Measurements from ENCODE around the gene WDR3. TPM values are rescaled to one million over a fixed set of nuclear protein-coding genes. Genes with fewer than 3 reads are reported as not detected.
A peak's percentile ranks its signal among the peaks of the same experiment; 100 is the strongest.

Gene WDR3
- total RNA-seq (10 to 100 TPM; 15.2 to 19.8 TPM), polyA plus RNA-seq (1 to 10 TPM; 2.0 to 2.3 TPM)
- long read RNA-seq, donor 1, full-length matches to known transcripts = 3 of 18 reads
- long read RNA-seq, donor 1, partial matches to known transcripts = 12 of 18 reads
- long read RNA-seq, donor 1, other reads (novel, unspliced or antisense) = 3 of 18 reads
- long read RNA-seq, donor 2, full-length matches to known transcripts = 6 of 13 reads
- long read RNA-seq, donor 2, partial matches to known transcripts = 5 of 13 reads
- long read RNA-seq, donor 2, other reads (novel, unspliced or antisense) = 2 of 13 reads

DNA sequence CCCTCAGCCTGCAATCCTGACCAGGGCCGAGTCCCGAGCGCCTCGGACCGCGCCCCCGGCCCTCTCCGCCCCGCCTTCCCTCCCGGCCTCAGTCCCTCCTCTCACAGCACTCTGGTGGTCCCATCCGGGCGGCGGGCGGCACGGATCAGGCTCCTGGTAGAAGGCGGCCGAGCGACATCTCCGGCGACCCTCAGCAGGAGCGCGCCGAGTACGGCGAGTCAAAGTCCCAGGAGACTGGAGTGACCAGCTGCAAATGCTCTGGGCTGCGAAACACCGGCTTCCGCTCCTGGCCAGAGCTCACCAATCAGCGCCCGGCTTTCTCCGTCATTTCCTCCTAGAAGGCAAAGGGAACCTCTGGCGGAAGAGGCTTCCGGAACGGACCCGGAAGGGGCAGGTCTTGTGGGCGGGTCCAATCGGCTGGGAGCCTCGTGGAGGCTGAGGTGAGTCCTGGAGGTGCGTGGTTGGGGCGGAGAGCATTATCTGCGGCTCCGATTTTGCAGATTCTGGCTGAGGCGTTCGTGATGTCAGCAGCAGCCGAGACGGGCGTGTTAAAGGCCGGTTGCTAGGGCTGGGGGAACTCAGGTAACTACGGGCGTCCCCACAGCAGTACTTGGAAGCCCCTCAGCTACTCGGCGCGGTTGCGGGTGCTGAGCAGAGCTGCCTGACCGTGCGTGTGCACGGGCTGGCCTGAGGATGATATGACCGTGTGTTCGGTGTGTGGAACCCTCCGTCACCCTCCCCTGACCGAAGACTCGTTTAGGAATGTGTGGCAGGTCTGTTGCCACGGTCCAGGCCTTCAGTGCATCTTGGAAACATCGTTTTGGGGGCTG is at the start of gene WDR3, which contains the start of gene GDAP2:
WDR3 (plus strand) TSS at position 397 of the 830 bp plus-strand sequence. CDS start 3,581 bp downstream, outside the sequence.
GDAP2 (minus strand) TSS at position 279 of the 830 bp plus-strand sequence. CDS start 9,264 bp downstream, outside the sequence.
- peak; percentile 98 to 99 for DNase-seq
- ATAC-seq (ENCODE audit: low FRiP score) = peak; percentile 98
- Histone ChIP-seq H3K9me3 (ENCODE audit: control insufficient read depth, low read length) (no peaks in the 10 kb centered on the region), H3K27me3 (ENCODE audit: control insufficient read depth in 1 of 2, insufficient read depth in 2 of 2, low read length in 1 of 2) (no peaks in the 10 kb centered on the region), H3K36me3 (ENCODE audit: control insufficient read depth in 1 of 2, insufficient read depth in 2 of 2, low read length in 1 of 2) (peaks cover 0 to 2% of the 10 kb centered on the region in 2 donors), H3K4me3 (ENCODE audit: low read length in 2 of 2) (peak within 1 kb of the TSS; percentile 68 to 79), H3K4me1 (ENCODE audit: control insufficient read depth in 1 of 2, insufficient read depth in 2 of 2, low read length in 2 of 2) (peaks cover 0 to 4% of the 10 kb centered on the region in 2 donors), H3K27ac (ENCODE audit: low read depth in 1 of 2, low read length in 2 of 2) (peak within 1 kb of the TSS in 1 of 2 donors; percentile 76)
- WGBS, 2 donors = 0 to 1% methylated on average over 64 of the region's 64 CpGs
- intact Hi-C loops (cut with DNase I) = no loop called here

DNA sequence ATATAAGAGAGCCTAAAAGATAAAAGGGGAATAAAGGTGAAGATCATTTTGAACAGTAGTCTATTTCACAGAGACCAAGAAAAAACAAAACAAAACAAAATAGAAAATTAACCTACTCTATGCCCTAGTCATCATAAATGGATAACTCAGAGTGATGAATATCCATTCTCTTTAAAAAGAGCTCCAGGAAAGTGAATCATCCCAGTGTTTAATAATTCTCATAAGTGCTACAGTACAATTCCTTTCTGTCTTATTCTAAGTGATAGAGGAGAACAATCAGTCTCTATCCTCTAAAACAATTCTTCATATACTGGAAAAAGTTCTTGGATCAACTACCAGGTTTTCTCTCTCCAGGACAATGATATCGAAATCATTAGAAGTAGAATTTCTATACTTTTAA is 45.9 kb upstream of the WDR3 start:
- DNase-seq (no peak), ATAC-seq (ENCODE audit: low FRiP score) (no peak)
- Histone ChIP-seq H3K27me3 (ENCODE audit: control insufficient read depth in 1 of 2, insufficient read depth in 2 of 2, low read length in 1 of 2) (no peaks in the 10 kb centered on the region), H3K4me3 (ENCODE audit: low read length in 2 of 2) (no peak overlapping the region), H3K36me3 (ENCODE audit: control insufficient read depth in 1 of 2, insufficient read depth in 2 of 2, low read length in 1 of 2) (peaks cover 2 to 9% of the 10 kb centered on the region in 2 donors), H3K4me1 (ENCODE audit: control insufficient read depth in 1 of 2, insufficient read depth in 2 of 2, low read length in 2 of 2) (no peaks in the 10 kb centered on the region), H3K9me3 (ENCODE audit: control insufficient read depth, low read length) (no peaks in the 10 kb centered on the region), H3K27ac (ENCODE audit: low read depth in 1 of 2, low read length in 2 of 2) (no peak overlapping the region)
- intact Hi-C loops (cut with DNase I) = loop anchor here in 1 of 2 donors (10.0 kb wide), 1 partner anchor 349 kb away; no protein-coding TSS in a partner anchor
- WGBS, 2 donors = 97 to 98% methylated on average over 1 of the region's 1 CpG

DNA sequence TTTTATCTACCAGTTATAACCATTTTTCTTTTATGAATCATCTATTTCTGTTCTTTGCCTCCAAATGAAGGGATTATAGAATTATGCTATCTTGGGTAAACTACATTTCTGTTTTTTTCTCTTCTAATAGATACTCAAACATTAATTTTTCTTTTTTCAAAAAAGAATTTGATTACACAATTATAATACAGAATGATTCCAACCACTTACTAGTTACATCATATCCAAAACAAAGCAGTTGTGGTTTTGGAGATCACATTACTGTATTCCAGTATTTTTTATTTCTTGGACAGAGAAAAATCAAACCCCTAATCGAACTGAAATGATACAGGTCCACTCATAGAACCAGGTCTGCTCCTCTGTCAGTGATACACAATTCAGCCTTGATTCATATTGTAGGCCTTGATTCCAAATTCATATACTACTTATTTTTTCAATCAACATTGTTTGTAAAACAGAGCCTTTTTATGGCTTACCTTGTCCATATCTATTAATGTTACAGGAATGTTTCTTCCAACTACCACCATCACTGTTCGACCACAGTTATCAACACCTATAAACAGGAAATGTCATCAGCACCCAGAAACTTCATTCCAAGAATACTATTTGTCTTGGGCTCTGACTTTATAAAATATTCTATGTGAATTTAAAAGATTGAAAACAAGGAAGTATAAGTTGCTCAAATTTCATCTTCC is 43.3 kb upstream of the WDR3 start:
- WGBS, 2 donors = 25 to 27% methylated on average over 2 of the region's 2 CpGs
- H3K36me3 ChIP-seq (ENCODE audit: control insufficient read depth in 1 of 2, insufficient read depth in 2 of 2, low read length in 1 of 2) = no peaks in the 10 kb centered on the region
- no peaks in the 10 kb centered on the region for H3K27me3 ChIP-seq (ENCODE audit: control insufficient read depth in 1 of 2, insufficient read depth in 2 of 2, low read length in 1 of 2)
- no peak overlapping the region for H3K4me3 ChIP-seq (ENCODE audit: low read length in 2 of 2)
- no peaks in the 10 kb centered on the region for H3K9me3 ChIP-seq (ENCODE audit: control insufficient read depth, low read length)
- no peak overlapping the region for H3K27ac ChIP-seq (ENCODE audit: low read depth in 1 of 2, low read length in 2 of 2)
- intact Hi-C loops (cut with DNase I) = loop anchor here in 1 of 2 donors (10.0 kb wide), 1 partner anchor 351 kb away; no protein-coding TSS in a partner anchor
- ATAC-seq (ENCODE audit: low FRiP score) (no peak), DNase-seq (no peak)
- no peaks in the 10 kb centered on the region for H3K4me1 ChIP-seq (ENCODE audit: control insufficient read depth in 1 of 2, insufficient read depth in 2 of 2, low read length in 2 of 2)

DNA sequence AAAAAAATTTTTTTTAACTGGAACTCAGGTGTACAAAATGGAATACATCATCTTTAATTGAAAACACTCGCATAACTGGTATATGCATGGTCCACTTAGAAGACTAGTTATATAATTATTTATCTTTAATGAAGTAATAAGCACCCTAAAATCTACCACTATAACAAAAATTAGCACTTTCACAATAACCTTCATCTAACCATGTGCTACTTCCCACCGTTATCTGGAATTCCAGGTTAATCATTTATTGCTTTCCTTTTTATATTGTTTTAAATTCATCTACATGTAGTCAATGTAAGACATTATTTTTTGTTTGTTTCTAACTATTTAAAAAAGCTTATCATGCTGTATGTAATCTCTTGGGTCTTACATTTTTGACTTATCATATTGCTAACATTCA is 39.1 kb upstream of the WDR3 start:
- Histone ChIP-seq H3K4me3 (ENCODE audit: low read length in 2 of 2) (no peak overlapping the region), H3K9me3 (ENCODE audit: control insufficient read depth, low read length) (no peaks in the 10 kb centered on the region), H3K4me1 (ENCODE audit: control insufficient read depth in 1 of 2, insufficient read depth in 2 of 2, low read length in 2 of 2) (no peaks in the 10 kb centered on the region), H3K27me3 (ENCODE audit: control insufficient read depth in 1 of 2, insufficient read depth in 2 of 2, low read length in 1 of 2) (no peaks in the 10 kb centered on the region), H3K36me3 (ENCODE audit: control insufficient read depth in 1 of 2, insufficient read depth in 2 of 2, low read length in 1 of 2) (no peaks in the 10 kb centered on the region), H3K27ac (ENCODE audit: low read depth in 1 of 2, low read length in 2 of 2) (no peak overlapping the region)
- DNase-seq = no peak
- WGBS, 2 donors = 95 to 97% methylated on average over 2 of the region's 2 CpGs
- no peak for ATAC-seq (ENCODE audit: low FRiP score)
- intact Hi-C loops (cut with DNase I) = loop anchor here (10.0 kb wide), 1 partner anchor 286 kb away; the partner anchor contains the start of gene TENT5C (in 2 of the 2)

DNA sequence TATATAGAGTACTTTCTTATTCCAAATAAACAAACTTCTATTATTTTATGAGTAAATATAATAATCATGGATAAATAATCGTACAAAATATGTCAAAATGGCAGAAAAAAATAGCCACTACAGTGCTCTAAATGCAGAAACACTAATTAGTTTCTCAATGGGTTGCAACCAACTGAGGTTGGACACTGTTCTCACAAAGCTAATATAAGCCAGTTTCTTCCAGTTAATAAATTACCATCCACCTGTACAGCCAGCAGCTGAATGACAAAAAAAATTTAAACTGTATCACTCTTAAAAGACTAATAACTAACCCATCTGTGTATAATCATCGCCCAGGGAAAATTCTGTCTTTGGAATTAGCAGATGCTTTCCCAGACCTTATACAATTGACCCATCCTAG is 37.0 kb upstream of the WDR3 start:
- intact Hi-C loops (cut with DNase I) = loop anchor here (10.0 kb wide), 1 partner anchor 288 kb away; the partner anchor contains the start of gene TENT5C (in 2 of the 2)

DNA sequence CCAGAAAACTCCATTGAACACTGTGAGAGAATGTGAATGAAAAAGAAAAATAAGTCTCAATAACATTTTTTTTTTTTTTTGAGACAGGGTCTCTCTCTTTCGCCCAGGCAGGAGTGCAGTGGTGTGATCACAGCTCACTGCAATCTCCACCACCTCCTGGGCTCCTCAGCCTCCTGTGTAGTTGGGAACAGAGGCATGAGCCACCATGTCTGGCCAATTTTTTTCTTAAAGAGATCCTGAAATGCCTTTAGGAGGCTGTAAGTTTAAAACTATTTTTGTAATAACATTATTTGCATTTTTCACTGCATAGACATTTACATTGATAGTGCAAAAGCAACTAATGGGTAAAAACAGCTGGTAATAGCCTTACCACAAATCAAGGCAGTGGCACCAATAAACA is 35.5 kb upstream of the WDR3 start:
- intact Hi-C loops (cut with DNase I) = loop anchor here (10.0 kb wide), 1 partner anchor 289 kb away; the partner anchor contains the start of gene TENT5C (in 2 of the 2)
- Histone ChIP-seq H3K4me1 (ENCODE audit: control insufficient read depth in 1 of 2, insufficient read depth in 2 of 2, low read length in 2 of 2) (no peaks in the 10 kb centered on the region), H3K27me3 (ENCODE audit: control insufficient read depth in 1 of 2, insufficient read depth in 2 of 2, low read length in 1 of 2) (no peaks in the 10 kb centered on the region), H3K36me3 (ENCODE audit: control insufficient read depth in 1 of 2, insufficient read depth in 2 of 2, low read length in 1 of 2) (peaks cover 0 to 2% of the 10 kb centered on the region in 2 donors), H3K4me3 (ENCODE audit: low read length in 2 of 2) (no peak overlapping the region), H3K27ac (ENCODE audit: low read depth in 1 of 2, low read length in 2 of 2) (no peak overlapping the region), H3K9me3 (ENCODE audit: control insufficient read depth, low read length) (no peaks in the 10 kb centered on the region)
- 40 to 58% methylated on average over 1 of the region's 1 CpG for WGBS, 2 donors
- ATAC-seq (ENCODE audit: low FRiP score) (no peak), DNase-seq (no peak)

More for the DNA sequence above, 37.0 kb upstream of the WDR3 start:
- Histone ChIP-seq H3K27me3 (ENCODE audit: control insufficient read depth in 1 of 2, insufficient read depth in 2 of 2, low read length in 1 of 2) (no peaks in the 10 kb centered on the region), H3K4me3 (ENCODE audit: low read length in 2 of 2) (no peak overlapping the region), H3K27ac (ENCODE audit: low read depth in 1 of 2, low read length in 2 of 2) (no peak overlapping the region), H3K4me1 (ENCODE audit: control insufficient read depth in 1 of 2, insufficient read depth in 2 of 2, low read length in 2 of 2) (no peaks in the 10 kb centered on the region), H3K9me3 (ENCODE audit: control insufficient read depth, low read length) (no peaks in the 10 kb centered on the region), H3K36me3 (ENCODE audit: control insufficient read depth in 1 of 2, insufficient read depth in 2 of 2, low read length in 1 of 2) (no peaks in the 10 kb centered on the region)
- no peak for DNase-seq
- WGBS, 2 donors = 90 to 93% methylated on average over 2 of the region's 2 CpGs
- ATAC-seq (ENCODE audit: low FRiP score) = no peak

DNA sequence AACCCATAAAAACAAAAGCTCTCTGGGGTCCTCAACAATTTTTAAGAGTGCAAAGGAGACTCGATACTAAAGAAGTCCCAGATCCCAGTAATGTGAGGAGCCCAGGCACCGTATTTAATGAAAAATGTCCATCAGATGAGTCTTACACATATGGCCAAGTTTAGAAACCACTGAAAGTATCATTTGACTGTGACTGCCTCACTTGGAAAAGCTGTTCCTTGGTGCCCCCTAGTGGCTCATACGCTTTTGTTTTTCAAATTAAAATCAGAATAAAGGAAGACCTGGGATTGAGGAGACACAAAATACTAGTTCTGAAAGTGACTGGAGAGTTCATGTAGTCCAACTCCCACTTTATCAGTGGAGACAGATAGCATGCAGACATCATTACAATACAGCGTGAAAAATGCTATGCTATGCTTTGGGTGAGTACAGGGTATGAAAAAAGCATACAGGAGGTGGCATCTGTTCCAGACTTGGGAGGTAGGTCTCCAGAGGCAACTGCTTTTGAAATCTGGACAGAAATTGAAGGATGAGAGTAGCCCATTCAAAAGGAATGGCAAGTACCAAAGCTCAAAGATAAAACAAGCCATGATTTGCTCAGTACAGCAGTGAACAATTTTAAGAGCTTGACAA is 33.9 kb upstream of the WDR3 start:
- H3K4me3 ChIP-seq (ENCODE audit: low read length in 2 of 2) = no peak overlapping the region
- 6 to 7% methylated on average over 4 of the region's 4 CpGs for whole genome bisulfite sequencing, 2 donors
- peak; percentile 84 for ATAC-seq (ENCODE audit: low FRiP score)
- DNase-seq = peak in 1 of 2 donors; percentile 59
- intact Hi-C loops (cut with DNase I) = loop anchor here (1.0 to 10.0 kb wide), 5 partner anchors 137 to 383 kb away; partner anchors contain the start of gene TENT5C (in 2 of the 2)
- peaks cover 0 to 2% of the 10 kb centered on the region in 2 donors for H3K36me3 ChIP-seq (ENCODE audit: control insufficient read depth in 1 of 2, insufficient read depth in 2 of 2, low read length in 1 of 2)
- H3K4me1 ChIP-seq (ENCODE audit: control insufficient read depth in 1 of 2, insufficient read depth in 2 of 2, low read length in 2 of 2) = no peaks in the 10 kb centered on the region
- no peaks in the 10 kb centered on the region for H3K9me3 ChIP-seq (ENCODE audit: control insufficient read depth, low read length)
- H3K27ac ChIP-seq (ENCODE audit: low read depth in 1 of 2, low read length in 2 of 2) = no peak overlapping the region
- H3K27me3 ChIP-seq (ENCODE audit: control insufficient read depth in 1 of 2, insufficient read depth in 2 of 2, low read length in 1 of 2) = no peaks in the 10 kb centered on the region

DNA sequence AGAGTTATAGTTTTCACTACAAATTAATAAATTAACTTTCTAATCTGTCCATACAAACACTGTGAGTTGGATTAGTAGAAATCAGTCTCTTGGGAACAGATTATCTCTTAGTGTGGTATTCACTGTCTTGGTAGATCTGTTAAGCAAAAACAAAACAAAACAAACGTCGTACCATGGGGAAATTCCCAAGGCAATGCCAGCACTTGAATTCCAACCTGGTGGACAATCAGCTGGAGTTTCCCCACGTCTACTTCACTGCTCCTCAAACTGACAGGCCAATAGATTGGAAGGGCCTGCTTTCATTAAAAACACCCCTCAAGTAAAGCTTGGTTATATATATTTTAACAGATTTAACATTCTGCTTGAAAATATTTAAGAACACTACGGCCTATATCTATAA is 32.0 kb upstream of the WDR3 start:
- WGBS, 2 donors = 19 to 27% methylated on average over 4 of the region's 4 CpGs
- DNase-seq (no peak), ATAC-seq (ENCODE audit: low FRiP score) (no peak)
- Histone ChIP-seq H3K36me3 (ENCODE audit: control insufficient read depth in 1 of 2, insufficient read depth in 2 of 2, low read length in 1 of 2) (peaks cover 0 to 2% of the 10 kb centered on the region in 2 donors), H3K27me3 (ENCODE audit: control insufficient read depth in 1 of 2, insufficient read depth in 2 of 2, low read length in 1 of 2) (no peaks in the 10 kb centered on the region), H3K27ac (ENCODE audit: low read depth in 1 of 2, low read length in 2 of 2) (no peak overlapping the region), H3K4me3 (ENCODE audit: low read length in 2 of 2) (no peak overlapping the region), H3K4me1 (ENCODE audit: control insufficient read depth in 1 of 2, insufficient read depth in 2 of 2, low read length in 2 of 2) (no peaks in the 10 kb centered on the region), H3K9me3 (ENCODE audit: control insufficient read depth, low read length) (no peaks in the 10 kb centered on the region)
- intact Hi-C loops (cut with DNase I) = loop anchor here (5.0 to 10.0 kb wide), 4 partner anchors 140 to 385 kb away; partner anchors contain the start of gene TENT5C (in 2 of the 2)

All from aorta (tissue), 5 donors.